ENCODE data around the gene MAL.

Gene MAL

DNA sequence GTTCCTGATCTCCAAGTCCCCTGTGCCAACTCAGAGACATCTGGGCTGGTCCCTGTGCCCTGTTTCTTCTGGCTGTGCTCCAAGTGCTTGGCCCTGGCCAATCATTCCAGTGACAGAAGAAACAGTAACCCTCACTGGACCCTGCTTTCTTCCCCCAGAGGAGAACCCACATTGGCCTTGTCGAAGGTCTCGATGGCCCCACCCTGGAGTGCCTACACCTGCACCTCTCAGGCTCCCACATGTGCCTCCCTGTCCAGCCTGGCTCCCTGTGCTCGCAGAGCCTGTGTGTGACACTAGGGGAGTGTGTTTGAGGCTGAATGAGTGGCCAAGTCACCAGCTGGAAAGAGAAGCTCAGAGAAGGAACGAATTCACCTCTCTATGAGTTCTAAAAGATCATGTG is 5.9 kb upstream of the MAL start:
- Histone ChIP-seq H3K27me3 (ENCODE audit: insufficient read depth, low read length) (no peaks in the 10 kb centered on the region), H3K9ac (ENCODE audit: low read length) (no peak overlapping the region), H3K9me3 (ENCODE audit: low read length) (no peaks in the 10 kb centered on the region), H3K36me3 (ENCODE audit: insufficient read depth, low read length) (no peaks in the 10 kb centered on the region), H3K9me2 (ENCODE audit: low read depth, low read length) (no peaks in the 10 kb centered on the region), H3K4me1 (ENCODE audit: insufficient read depth, low read length, severe bottlenecking) (no peaks in the 10 kb centered on the region), H3K4me2 (ENCODE audit: low read length) (no peak overlapping the region), H3K27ac (ENCODE audit: low read depth, low read length, poor library complexity, severe bottlenecking) (no peak overlapping the region), H2AFZ (ENCODE audit: low read length) (no peak overlapping the region), H3K4me3 (ENCODE audit: low read depth, low read length, poor library complexity, severe bottlenecking) (no peak overlapping the region), H3F3A (ENCODE audit: insufficient read depth, low read length) (no peaks in the 10 kb centered on the region), H4K20me1 (ENCODE audit: insufficient read depth, low read length) (no peaks in the 10 kb centered on the region), H3K79me2 (ENCODE audit: insufficient read depth, low read length) (no peaks in the 10 kb centered on the region)
- TF ChIP-seq CTCF (IDR thresholded peaks at IDR 0.05; ENCODE audit: low read length) (no peak), EZH2 (IDR thresholded peaks at IDR 0.05; ENCODE audit: borderline replicate concordance, low read length) (no peak)

DNA sequence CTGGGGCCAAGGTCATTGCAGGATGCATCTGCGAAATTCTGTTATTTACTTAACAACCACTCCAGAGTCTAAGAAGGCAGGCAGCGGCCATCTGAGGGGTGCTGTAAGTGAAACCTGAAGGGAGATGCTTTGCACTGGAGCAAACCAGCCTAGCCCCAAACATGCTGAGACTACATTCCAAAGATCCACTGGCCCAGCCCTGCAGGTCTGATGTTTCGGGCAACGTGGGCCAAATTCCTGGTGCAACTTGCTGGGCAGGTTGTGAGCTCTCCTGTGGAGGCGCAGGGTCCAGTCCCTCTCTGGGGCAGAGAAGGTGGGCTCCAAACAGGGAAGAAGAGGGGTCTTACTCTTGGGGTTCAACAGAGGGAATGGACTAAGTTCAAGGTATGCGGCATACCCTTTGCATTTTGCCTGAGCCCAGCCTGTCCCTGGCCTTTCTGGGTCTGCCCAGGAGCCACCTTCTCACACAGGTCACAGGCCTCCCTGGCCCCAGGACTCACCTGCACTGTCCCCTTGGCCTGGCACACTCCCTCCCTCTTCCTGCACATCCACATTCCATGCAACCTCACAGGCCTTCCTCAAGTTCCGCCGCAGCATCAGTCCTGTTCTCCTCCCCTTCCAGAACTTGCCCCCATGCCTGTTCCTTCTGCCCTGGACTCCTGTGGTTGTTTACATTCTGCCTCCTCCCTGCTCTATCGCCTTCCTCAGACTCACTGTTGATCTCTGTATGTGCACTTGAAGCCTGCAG is 5.1 kb upstream of the MAL start:
- no peaks in the 10 kb centered on the region for H3K36me3 ChIP-seq (ENCODE audit: insufficient read depth, low read length)
- no peaks in the 10 kb centered on the region for H3K4me1 ChIP-seq (ENCODE audit: insufficient read depth, low read length, severe bottlenecking)
- H2AFZ ChIP-seq (ENCODE audit: low read length): no peak overlapping the region
- H3K4me2 ChIP-seq (ENCODE audit: low read length): no peak overlapping the region
- no peaks in the 10 kb centered on the region for H3F3A ChIP-seq (ENCODE audit: insufficient read depth, low read length)
- TF ChIP-seq EZH2 (IDR thresholded peaks at IDR 0.05; ENCODE audit: borderline replicate concordance, low read length): no peak
- no peak for TF ChIP-seq CTCF (IDR thresholded peaks at IDR 0.05; ENCODE audit: low read length)
- no peak overlapping the region for H3K27ac ChIP-seq (ENCODE audit: low read depth, low read length, poor library complexity, severe bottlenecking)
- no peaks in the 10 kb centered on the region for H3K9me2 ChIP-seq (ENCODE audit: low read depth, low read length)
- no peaks in the 10 kb centered on the region for H3K9me3 ChIP-seq (ENCODE audit: low read length)
- H3K9ac ChIP-seq (ENCODE audit: low read length): no peak overlapping the region
- no peaks in the 10 kb centered on the region for H3K79me2 ChIP-seq (ENCODE audit: insufficient read depth, low read length)
- no peak overlapping the region for H3K4me3 ChIP-seq (ENCODE audit: low read depth, low read length, poor library complexity, severe bottlenecking)
- H3K27me3 ChIP-seq (ENCODE audit: insufficient read depth, low read length): no peaks in the 10 kb centered on the region
- no peaks in the 10 kb centered on the region for H4K20me1 ChIP-seq (ENCODE audit: insufficient read depth, low read length)

DNA sequence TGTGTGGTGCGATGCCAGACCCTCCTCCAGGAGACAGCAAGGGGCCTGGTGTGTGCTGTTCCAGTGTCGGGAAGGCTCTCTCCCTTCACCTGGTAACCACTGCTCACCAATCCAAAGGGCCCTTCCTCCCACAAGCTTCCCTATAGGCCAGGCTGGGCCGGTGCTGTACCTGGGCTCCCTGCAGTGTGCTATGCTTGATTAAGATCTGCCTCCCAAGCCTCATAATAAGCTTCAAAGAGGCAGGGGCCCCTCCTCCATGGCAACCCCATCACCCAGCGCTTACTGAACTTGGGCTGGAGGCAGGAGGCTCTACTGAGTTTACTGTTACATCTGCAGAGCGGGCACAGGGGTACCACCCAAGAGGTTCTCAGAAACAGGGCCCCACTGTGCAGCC is 4.5 kb upstream of the MAL start:
- no peak overlapping the region for H3K9ac ChIP-seq (ENCODE audit: low read length)
- H3K4me1 ChIP-seq (ENCODE audit: insufficient read depth, low read length, severe bottlenecking): no peaks in the 10 kb centered on the region
- no peaks in the 10 kb centered on the region for H3K9me3 ChIP-seq (ENCODE audit: low read length)
- H3K4me3 ChIP-seq (ENCODE audit: low read depth, low read length, poor library complexity, severe bottlenecking): no peak overlapping the region
- H3F3A ChIP-seq (ENCODE audit: insufficient read depth, low read length): no peaks in the 10 kb centered on the region
- no peaks in the 10 kb centered on the region for H3K9me2 ChIP-seq (ENCODE audit: low read depth, low read length)
- no peaks in the 10 kb centered on the region for H3K36me3 ChIP-seq (ENCODE audit: insufficient read depth, low read length)
- TF ChIP-seq EZH2 (IDR thresholded peaks at IDR 0.05; ENCODE audit: borderline replicate concordance, low read length) (no peak), CTCF (IDR thresholded peaks at IDR 0.05; ENCODE audit: low read length) (no peak)
- no peaks in the 10 kb centered on the region for H3K27me3 ChIP-seq (ENCODE audit: insufficient read depth, low read length)
- H3K4me2 ChIP-seq (ENCODE audit: low read length): no peak overlapping the region
- no peaks in the 10 kb centered on the region for H4K20me1 ChIP-seq (ENCODE audit: insufficient read depth, low read length)
- no peak overlapping the region for H3K27ac ChIP-seq (ENCODE audit: low read depth, low read length, poor library complexity, severe bottlenecking)
- no peaks in the 10 kb centered on the region for H3K79me2 ChIP-seq (ENCODE audit: insufficient read depth, low read length)
- H2AFZ ChIP-seq (ENCODE audit: low read length): no peak overlapping the region

Data from OCI-LY1 (cell line).